ENCODE measurements around the gene SCYGR1. TPM values are rescaled to one million over a fixed set of nuclear protein-coding genes. Genes with fewer than 3 reads are reported as not detected.

Gene SCYGR1
- total RNA-seq, 2 donors from 2014 or later, result not detected

- Mint-ChIP-seq H3K9me3 (no peaks in the 10 kb centered on the region), H3K36me3 (ENCODE audit: insufficient read depth in 2 of 2) (peaks cover 0 to 2% of the 10 kb centered on the region in 2 donors), H3K27ac (no peak overlapping the region), H3K27me3 (ENCODE audit: low read depth) (no peaks in the 10 kb centered on the region), H3K4me1 (ENCODE audit: low read depth) (peaks cover 17% of the 10 kb centered on the region), H3K4me3 (no peak overlapping the region)
- ATAC-seq (replicated peaks in 1 of 2), result no peak
- no peak for DNase-seq
These were observed 37.6 kb downstream of the SCYGR1 start for GRCh38 chr2:227349989-227350612.

GRCh38 chr2:227348324-227348723, 39.4 kb downstream of the SCYGR1 start:
- peaks cover 17% of the 10 kb centered on the region for H3K4me1 Mint-ChIP-seq (ENCODE audit: low read depth)
- ATAC-seq (replicated peaks in 1 of 2) (no peak), DNase-seq (no peak)
- H3K27me3 Mint-ChIP-seq (ENCODE audit: low read depth), result no peaks in the 10 kb centered on the region
- H3K4me3 Mint-ChIP-seq, result no peak overlapping the region
- H3K27ac Mint-ChIP-seq, result no peak overlapping the region
- no peaks in the 10 kb centered on the region for H3K9me3 Mint-ChIP-seq
- H3K36me3 Mint-ChIP-seq (ENCODE audit: insufficient read depth in 2 of 2), result peaks cover 0 to 2% of the 10 kb centered on the region in 2 donors

GRCh38 chr2:227347117-227347516, 40.6 kb downstream of the SCYGR1 start:
- ATAC-seq (replicated peaks in 1 of 2) (no peak), DNase-seq (no peak)
- no peaks in the 10 kb centered on the region for H3K27me3 Mint-ChIP-seq (ENCODE audit: low read depth)
- H3K4me1 Mint-ChIP-seq (ENCODE audit: low read depth), result peaks cover 17% of the 10 kb centered on the region
- no peak overlapping the region for H3K27ac Mint-ChIP-seq
- H3K36me3 Mint-ChIP-seq (ENCODE audit: insufficient read depth in 2 of 2), result peaks cover 1 to 3% of the 10 kb centered on the region in 2 donors
- H3K4me3 Mint-ChIP-seq, result no peak overlapping the region
- no peaks in the 10 kb centered on the region for H3K9me3 Mint-ChIP-seq

GRCh38 chr2:227344231-227344630, 43.5 kb downstream of the SCYGR1 start:
- H3K27me3 Mint-ChIP-seq (ENCODE audit: low read depth), result no peaks in the 10 kb centered on the region
- no peak overlapping the region for H3K27ac Mint-ChIP-seq
- ATAC-seq (replicated peaks in 1 of 2) (no peak), DNase-seq (no peak)
- H3K9me3 Mint-ChIP-seq, result no peaks in the 10 kb centered on the region
- H3K36me3 Mint-ChIP-seq (ENCODE audit: insufficient read depth in 2 of 2), result peaks cover 1 to 3% of the 10 kb centered on the region in 2 donors
- no peaks in the 10 kb centered on the region for H3K4me1 Mint-ChIP-seq (ENCODE audit: low read depth)
- H3K4me3 Mint-ChIP-seq, result no peak overlapping the region

- Mint-ChIP-seq H3K27me3 (ENCODE audit: low read depth) (no peaks in the 10 kb centered on the region), H3K4me1 (ENCODE audit: low read depth) (no peaks in the 10 kb centered on the region), H3K4me3 (no peak overlapping the region), H3K27ac (no peak overlapping the region), H3K36me3 (ENCODE audit: insufficient read depth in 2 of 2) (peaks cover 1 to 3% of the 10 kb centered on the region in 2 donors), H3K9me3 (no peaks in the 10 kb centered on the region)
- ATAC-seq (replicated peaks in 1 of 2), result no peak
- DNase-seq, result no peak
These were observed 46.2 kb downstream of the SCYGR1 start for GRCh38 chr2:227341553-227341952.

GRCh38 chr2:227340106-227340505, 47.6 kb downstream of the SCYGR1 start:
- H3K36me3 Mint-ChIP-seq (ENCODE audit: insufficient read depth in 2 of 2), result peaks cover 6 to 14% of the 10 kb centered on the region in 2 donors
- no peak overlapping the region for H3K27ac Mint-ChIP-seq

GRCh38 chr2:227339098-227339599, 48.6 kb downstream of the SCYGR1 start:
- Mint-ChIP-seq H3K4me3 (no peak overlapping the region), H3K9me3 (no peaks in the 10 kb centered on the region), H3K36me3 (ENCODE audit: insufficient read depth in 2 of 2) (peaks cover 6 to 16% of the 10 kb centered on the region in 2 donors), H3K27ac (no peak overlapping the region), H3K4me1 (ENCODE audit: low read depth) (peaks cover 21% of the 10 kb centered on the region), H3K27me3 (ENCODE audit: low read depth) (no peaks in the 10 kb centered on the region)
- DNase-seq (no peak), ATAC-seq (replicated peaks in 1 of 2) (no peak)

More at GRCh38 chr2:227340106-227340505, 47.6 kb downstream of the SCYGR1 start:
- H3K4me1 Mint-ChIP-seq (ENCODE audit: low read depth), result peaks cover 11% of the 10 kb centered on the region
- no peaks in the 10 kb centered on the region for H3K27me3 Mint-ChIP-seq (ENCODE audit: low read depth)
- H3K4me3 Mint-ChIP-seq, result no peak overlapping the region
- ATAC-seq (replicated peaks in 1 of 2) (no peak), DNase-seq (no peak)
- H3K9me3 Mint-ChIP-seq, result no peaks in the 10 kb centered on the region

Other genes starting within 250 kb of the SCYGR1 start
- under 1 TPM; 0.02 to 0.16 TPM for gene COL4A4, start 223.7 kb downstream of the SCYGR1 start, total RNA-seq
- gene COL4A3, start 223.3 kb downstream of the SCYGR1 start, total RNA-seq, result under 1 TPM in 1 of 2 donors, not detected in 1; 0.39 TPM
- gene MFF, start 62.7 kb downstream of the SCYGR1 start, total RNA-seq, result 10 to 100 TPM; 80.6 to 88.7 TPM
- gene TM4SF20, start 8.6 kb downstream of the SCYGR1 start, total RNA-seq, result not detected
- 100 to 1,000 TPM in 1 of 2 donors, 10 to 100 TPM in 1; 98.2 to 131 TPM for gene AGFG1, start 84.2 kb upstream of the SCYGR1 start, total RNA-seq
- not detected for gene SCYGR2, start 210.9 kb upstream of the SCYGR1 start, total RNA-seq
- not detected for gene SCYGR3, start 226.9 kb upstream of the SCYGR1 start, total RNA-seq
- not detected for gene SCYGR4, start 229.5 kb upstream of the SCYGR1 start, total RNA-seq